PC-9 (cell line): ENCODE data around the gene VRTN.

Experiments
- CTCF ChIP-seq: fragments of 200-600 bp; sonication (generic); conservative IDR thresholded peaks from 2 replicates; pipeline ENCODE4 v1.6.1; 2017; ENCODE audit warnings: mixed run types, antibody characterized with exemption, mild to moderate bottlenecking, moderate library complexity
- EZH2 ChIP-seq: fragments of 200-600 bp; sonication (generic); IDR thresholded peaks from 2 replicates; pipeline ENCODE4 v1.8.0; 2017; ENCODE audit warnings: antibody characterized with exemption, low read depth

GRCh38 chr14:74389980-74390379, 41.7 kb downstream of the VRTN start:
- no peak for TF ChIP-seq CTCF
- no peak for TF ChIP-seq EZH2
